Adrenal gland (tissue), 12 donors: ENCODE results near the gene PRM1. TPM values are rescaled to one million over a fixed set of nuclear protein-coding genes. Genes with fewer than 3 reads are reported as not detected.
A peak's percentile ranks its signal among the peaks of the same experiment; 100 is the strongest.

Experiments used
- DNase-seq, 7 donors: peaks; one replicate each; pipeline ENCODE4 v3.0.0-alpha.2; 2019 to 2020
- H3K27ac ChIP-seq, 5 donors: fragments of 200-600 bp; sonication (generic) in 4 of 5; 1 replicate in 3 of 5; 2 replicates in 2 of 5; pipeline versions ENCODE4 v1.5.1 to v1.8.0; 2016 to 2020; ENCODE audit warnings: mild to moderate bottlenecking in 1 of 5
- H3K27me3 ChIP-seq: fragments of 200-600 bp; 2 replicates; pipeline ENCODE4 v1.8.0; 2021
- H3K36me3 ChIP-seq, 2 donors: fragments of 200-600 bp; replicated peaks in 1 of 2; 1 replicate in 1 of 2; 2 replicates in 1 of 2; pipeline versions ENCODE4 v1.5.1 to v1.8.0; 2018 to 2022
- H3K4me1 ChIP-seq, 2 donors: fragments of 200-600 bp; replicated peaks in 1 of 2; 1 replicate in 1 of 2; 2 replicates in 1 of 2; pipeline versions ENCODE4 v1.5.1 to v1.8.0; 2018 to 2021
- H3K4me3 ChIP-seq, 4 donors: fragments of 200-600 bp; sonication (generic) in 3 of 4; one replicate each; pipeline ENCODE4 v1.5.1; 2016 to 2018
- H3K9me3 ChIP-seq, 3 donors: fragments of 200-600 bp; sonication (generic) in 1 of 3; replicated peaks in 1 of 3; 1 replicate in 2 of 3; 2 replicates in 1 of 3; pipeline versions ENCODE4 v1.5.1 to v1.8.0; 2016 to 2021
- CTCF ChIP-seq, 6 experiments: fragments of 450-650 bp in 4 of 6; fragments of 200-600 bp in 2 of 6; sonication (generic) in 1 of 6; IDR thresholded peaks; 1 replicate in 5 of 6; 2 replicates in 1 of 6; pipeline versions ENCODE4 v1.5.1 to v1.8.0; 2016 to 2021; ENCODE audit warnings: antibody characterized with exemption in 6 of 6, mild to moderate bottlenecking in 2 of 6, moderate library complexity in 1 of 6
- POLR2A ChIP-seq, 2 donors: fragments of 450-650 bp; IDR thresholded peaks; one replicate each; pipeline ENCODE4 v1.6.1; 2017; ENCODE audit warnings: antibody characterized with exemption in 2 of 2, mild to moderate bottlenecking in 2 of 2, moderate library complexity in 1 of 2
- WGBS, 4 donors: extraction: QIAGEN DNeasy Blood & Tissue Kit in 2 of 4; methylation state at CpG; one replicate each; pipeline versions ENCODE4 v1.1.5 to v1.1.7; 2013 to 2017; 5-methylcytosine and 5-hydroxymethylcytosine counted together
- intact Hi-C, 2 donors: fragments of 100-400 bp; cut with DNase I; formaldehyde crosslinking; loops; one replicate each; pipeline versions ENCODE4 v1.14.1 to v1.15.0; 2022 to 2023
- polyA plus RNA-seq, 3 donors: library from polyadenylated mRNA; stranded (reverse); fragments of 200-250 nt in 2 of 3; fragments of 350-450 nt in 1 of 3; fragmentation: Illumina TruSeq in 1 of 3; extraction: RNeasy Lipid Tissue Mini Kit (QIAGEN cat#74804) in 1 of 3; gene quantifications; one replicate each; pipeline ENCODE4 v1.2.3, GENCODE V29; 2013 to 2014
- total RNA-seq, 9 donors: library from RNA; depleted of rRNA in 4 of 9; stranded (reverse); fragments of >200 nt in 4 of 9; fragments of 120-200 nt in 1 of 9; fragmentation: NEBNext Ultra II Directional in 1 of 9; extraction: Animal tissue kit (Norgen Biotek cat#: 25700) in 1 of 9; gene quantifications; one replicate each; pipeline versions ENCODE4 v1.1.0 to v1.2.4, GENCODE V29; 2013 to 2023
- donor health status: healthy with polysubstance abuse.
- donor health status: Bipolar disorder and iron deficiency.
- donor health status: DM: yes; HTN: yes; CAD: no.
- donor health status: DM: no; HTN: no; CAD: no.
- donor health status: DM: no; HTN: no; CAD: no.
- donor health status: DM: yes; HTN: yes; CAD: no.

The PRM1 gene
- total and polyA plus RNA-seq, 12 donors = not detected

DNA sequence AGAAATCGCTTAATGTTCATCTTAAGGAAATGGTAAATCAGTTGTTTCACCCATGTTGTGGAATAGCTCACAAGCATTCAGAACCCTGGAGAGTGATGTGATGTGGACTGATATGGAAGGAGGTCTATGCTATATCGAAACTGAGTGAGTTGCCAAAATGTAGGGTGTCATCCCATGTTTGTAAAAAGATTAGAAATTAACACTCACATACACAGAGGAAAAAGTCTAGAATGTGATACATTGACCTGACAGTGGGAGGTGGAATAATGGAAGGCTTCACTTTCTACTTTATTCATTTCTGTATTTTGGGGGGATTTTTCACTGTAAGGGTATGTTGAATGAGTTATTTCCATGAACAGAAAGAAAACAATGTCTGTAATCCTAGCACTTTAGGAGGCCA lies 4.7 kb upstream of the PRM1 start:
- WGBS, 4 donors = 85 to 95% (median 88%) methylated on average over 2 of the region's 2 CpGs
- H3K4me1 ChIP-seq = no peaks in the 10 kb centered on the region
- H3K9me3 ChIP-seq = no peaks in the 10 kb centered on the region
- no peaks in the 10 kb centered on the region for H3K36me3 ChIP-seq
- no peak for DNase-seq
- no peak overlapping the region for H3K27ac ChIP-seq
- intact Hi-C loops = no loop called here
- TF ChIP-seq POLR2A (IDR thresholded peaks at IDR 0.05) (no peak), CTCF (IDR thresholded peaks at IDR 0.05) (no peak)
- no peak overlapping the region for H3K4me3 ChIP-seq
- no peaks in the 10 kb centered on the region for H3K27me3 ChIP-seq

DNA sequence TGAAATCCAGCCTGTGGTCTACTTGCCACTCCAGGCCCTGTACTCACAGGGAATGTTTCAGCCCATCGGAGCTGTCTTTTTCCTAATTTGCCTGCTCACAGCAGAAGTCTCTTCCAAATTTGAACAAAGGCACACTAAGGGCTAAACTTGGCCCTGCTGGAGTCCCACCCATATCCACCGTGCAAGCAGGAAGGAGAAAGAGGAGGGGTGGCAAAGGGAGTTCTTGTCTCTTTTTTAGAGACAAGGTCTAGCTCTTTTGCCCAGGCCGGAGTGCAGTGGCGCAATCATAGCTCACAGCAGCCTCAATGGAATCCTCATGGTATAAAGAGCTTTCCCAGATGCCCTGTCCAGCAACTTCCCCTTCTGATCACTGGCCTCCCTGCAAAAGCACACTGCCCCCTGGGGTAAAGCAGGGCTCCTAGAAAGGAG lies 2.7 kb upstream of the PRM1 start:
- no peaks in the 10 kb centered on the region for H3K4me1 ChIP-seq
- H3K4me3 ChIP-seq = no peak overlapping the region
- H3K9me3 ChIP-seq = no peaks in the 10 kb centered on the region
- no peak overlapping the region for H3K27ac ChIP-seq
- no peaks in the 10 kb centered on the region for H3K27me3 ChIP-seq
- H3K36me3 ChIP-seq = no peaks in the 10 kb centered on the region
- peak in 1 of 7 donors; percentile 17 for DNase-seq
- WGBS, 4 donors = 66 to 78% (median 75%) methylated on average over 2 to 4 of the region's 4 CpGs
- intact Hi-C loops = no loop called here
- TF ChIP-seq CTCF (IDR thresholded peaks at IDR 0.05) (no peak), POLR2A (IDR thresholded peaks at IDR 0.05) (no peak)

GRCh38 chr16:11278681-11279628 lies 2.2 kb downstream of the PRM1 start:
- intact Hi-C loops = no loop called here
- no peak overlapping the region for H3K27ac ChIP-seq
- H3K27me3 ChIP-seq = no peaks in the 10 kb centered on the region
- TF ChIP-seq POLR2A (IDR thresholded peaks at IDR 0.05) = no peak
- no peak for TF ChIP-seq CTCF (IDR thresholded peaks at IDR 0.05)
- DNase-seq = no peak
- no peaks in the 10 kb centered on the region for H3K9me3 ChIP-seq
- H3K4me3 ChIP-seq = no peak overlapping the region
- WGBS, 4 donors = 84 to 88% (median 85%) methylated on average over 7 of the region's 7 CpGs
- H3K36me3 ChIP-seq = no peaks in the 10 kb centered on the region
- no peaks in the 10 kb centered on the region for H3K4me1 ChIP-seq

DNA sequence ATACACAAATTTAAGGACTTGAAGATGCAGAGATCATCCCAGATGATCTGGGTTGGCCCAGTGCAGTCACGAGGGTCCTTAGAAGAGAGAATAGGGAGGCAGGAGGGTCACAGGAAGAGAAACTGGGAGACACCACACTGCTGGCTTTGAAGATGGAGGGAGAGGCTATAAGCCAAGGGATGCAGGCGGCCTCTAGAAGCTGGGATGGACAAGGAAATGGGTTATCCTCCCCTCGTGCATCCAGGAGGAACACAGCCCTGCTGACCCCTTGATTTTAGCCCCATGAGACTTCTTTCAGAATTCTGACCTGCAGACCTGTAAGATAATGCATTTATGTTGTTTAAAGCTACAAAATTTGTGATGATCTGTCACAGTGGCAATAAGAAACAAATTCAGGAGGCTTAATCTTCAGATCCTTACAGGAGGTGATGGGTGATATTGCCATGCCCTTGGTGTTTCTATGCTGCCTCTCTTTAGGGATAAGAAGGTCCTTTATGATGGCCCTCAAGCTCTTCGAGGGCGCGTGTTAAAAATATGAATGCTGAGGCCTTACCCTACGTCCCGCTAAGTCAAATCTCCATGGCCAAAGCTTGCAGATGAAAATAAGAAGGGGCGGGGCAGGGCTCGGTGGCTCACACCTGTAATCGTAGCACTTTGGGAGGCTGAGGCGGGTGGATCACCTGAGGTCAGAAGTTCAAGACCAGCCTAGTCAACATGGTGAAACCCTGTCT lies 3.4 kb downstream of the PRM1 start:
- H3K36me3 ChIP-seq = no peaks in the 10 kb centered on the region
- no peaks in the 10 kb centered on the region for H3K27me3 ChIP-seq
- H3K27ac ChIP-seq = no peak overlapping the region
- intact Hi-C loops = no loop called here
- no peaks in the 10 kb centered on the region for H3K9me3 ChIP-seq
- TF ChIP-seq POLR2A (IDR thresholded peaks at IDR 0.05) = no peak
- TF ChIP-seq CTCF (IDR thresholded peaks at IDR 0.05) = no peak
- WGBS, 4 donors = 87 to 91% (median 90%) methylated on average over 12 of the region's 12 CpGs
- no peak for DNase-seq
- H3K4me1 ChIP-seq = no peaks in the 10 kb centered on the region
- H3K4me3 ChIP-seq = no peak overlapping the region
